NCI-H1105 (cell line): ENCODE measurements around the gene CCDC134.
"Not testable (repeated sequence)": the region's sequence is repeated elsewhere in the genome, so short reads cannot be mapped to it uniquely, and the experiment has no call there.

ENCODE experiments used
- DNase-seq: peaks from one replicate; lab custom pipeline; 2025; lab: John Stamatoyannopoulos, UW

Gene CCDC134

GRCh38 chr22:41844513-41844912, 44.0 kb downstream of the CCDC134 start:
- no peak for DNase-seq

- no peak for DNase-seq
Measured at GRCh38 chr22:41845380-41846267, 45.1 kb downstream of the CCDC134 start.

GRCh38 chr22:41846268-41846987, 45.9 kb downstream of the CCDC134 start:
- DNase-seq, result no peak

GRCh38 chr22:41847300-41847699, 46.8 kb downstream of the CCDC134 start:
- DNase-seq, result no peak

- DNase-seq, result no peak
Measured at GRCh38 chr22:41848468-41848867, 48.0 kb downstream of the CCDC134 start.

GRCh38 chr22:41856469-41856868, 56.0 kb downstream of the CCDC134 start:
- DNase-seq, result no peak

GRCh38 chr22:41857155-41857859, 56.8 kb downstream of the CCDC134 start:
- DNase-seq, result no peak

GRCh38 chr22:41857860-41858199, 57.4 kb downstream of the CCDC134 start:
- DNase-seq, result no peak

GRCh38 chr22:41862160-41862529, 61.7 kb downstream of the CCDC134 start:
- DNase-seq, result no peak

- DNase-seq, result no peak
Measured at GRCh38 chr22:41862530-41863266, 62.2 kb downstream of the CCDC134 start.

- no peak for DNase-seq
Measured at GRCh38 chr22:41863472-41863871, 63.0 kb downstream of the CCDC134 start.

- DNase-seq, result no peak
Measured at GRCh38 chr22:41868556-41868955, 68.1 kb downstream of the CCDC134 start.

- DNase-seq, result not testable (repeated sequence)
Measured at GRCh38 chr22:41870081-41870480, 69.6 kb downstream of the CCDC134 start.

GRCh38 chr22:41870786-41871185, 70.3 kb downstream of the CCDC134 start:
- no peak for DNase-seq

GRCh38 chr22:41873391-41873790, 72.9 kb downstream of the CCDC134 start:
- no peak for DNase-seq

GRCh38 chr22:41874090-41874489, 73.6 kb downstream of the CCDC134 start:
- DNase-seq, result no peak

- no peak for DNase-seq
Measured at GRCh38 chr22:41875531-41876270, 75.2 kb downstream of the CCDC134 start.
